Kidney (tissue), 14 donors: ENCODE measurements around the gene ADM2. TPM values are rescaled to one million over a fixed set of nuclear protein-coding genes. Genes with fewer than 3 reads are reported as not detected.
A peak's percentile ranks its signal among the peaks of the same experiment; 100 is the strongest.

ENCODE experiments used
- DNase-seq, 5 donors: peaks; one replicate each; pipeline ENCODE4 v3.0.0-alpha.2; 2013 to 2020
- FAIRE-seq: peaks from 2 replicates; lab custom pipeline; 2012; peaks lifted over from hg19 to GRCh38; lab: Jason Lieb, UNC
- H3K27ac ChIP-seq, 2 donors: one replicate each; pipeline ENCODE4 v1.7.0; 2013; ENCODE audit warnings: low read depth in 2 of 2, low read length in 2 of 2, inconsistent platforms in 1 of 2
- H3K27me3 ChIP-seq: one replicate; pipeline ENCODE4 v1.7.1; 2013; ENCODE audit warnings: low read length, inconsistent platforms; ENCODE audit not compliant: control insufficient read depth, insufficient read depth
- H3K36me3 ChIP-seq, 3 donors: one replicate each; pipeline versions ENCODE4 v1.7.0 to v1.7.1; 2013; ENCODE audit warnings: low read length in 3 of 3, control low read depth in 1 of 3, inconsistent platforms in 1 of 3; ENCODE audit not compliant: insufficient read depth in 3 of 3, control insufficient read depth in 2 of 3
- H3K4me1 ChIP-seq, 3 donors: one replicate each; pipeline versions ENCODE4 v1.7.0 to v1.7.1; 2013; ENCODE audit warnings: low read length in 3 of 3, inconsistent platforms in 1 of 3, low read depth in 1 of 3; ENCODE audit not compliant: control insufficient read depth in 2 of 3, insufficient read depth in 2 of 3
- H3K4me3 ChIP-seq, 3 donors: one replicate each; pipeline versions ENCODE4 v1.7.0 to v1.8.1; 2013; ENCODE audit warnings: low read length in 3 of 3, control low read depth in 1 of 3, inconsistent platforms in 1 of 3
- H3K9ac ChIP-seq, 3 donors: one replicate each; pipeline versions ENCODE4 v1.7.0 to v1.7.1; 2013; ENCODE audit warnings: low read length in 3 of 3, control low read depth in 1 of 3, inconsistent platforms in 1 of 3
- H3K9me3 ChIP-seq, 3 donors: one replicate each; pipeline versions ENCODE4 v1.7.0 to v1.7.1; 2013; ENCODE audit warnings: low read length in 3 of 3, control low read depth in 1 of 3, inconsistent platforms in 1 of 3; ENCODE audit not compliant: control insufficient read depth in 2 of 3, insufficient read depth in 1 of 3
- intact Hi-C: fragments of 100-400 bp; cut with DNase I; formaldehyde crosslinking; loops from one replicate; pipeline ENCODE4 v1.11.1; 2022
- polyA plus RNA-seq: library from polyadenylated mRNA; stranded (reverse); fragments of 350-450 nt; fragmentation: Illumina TruSeq; extraction: RNeasy Lipid Tissue Mini Kit (QIAGEN cat#74804); gene quantifications from one replicate; pipeline ENCODE4 v1.2.3, GENCODE V29; 2014; ENCODE audit warnings: low read depth, low replicate concordance; ENCODE audit not compliant: insufficient read depth
- total RNA-seq: library from RNA; stranded (reverse); fragmentation: NEBNext Ultra II Directional; extraction: Animal tissue kit (Norgen Biotek cat#: 25700); gene quantifications from one replicate; pipeline ENCODE4 v1.2.1, GENCODE V29; 2021
- TF ChIP-seq, protein P1 (sequence below): IDR thresholded peaks from 3 replicates; pipeline ENCODE4 v1.5.1; 2012; ENCODE audit warnings: mild to moderate bottlenecking, moderate library complexity, borderline replicate concordance; ENCODE audit not compliant: insufficient read depth; ENCODE audit errors: extremely low read depth
- donor health status: control.
- donor health status: control.
- donor health status: control.
- donor health status: control.
- donor health status: control.
- donor health status: DM: yes; HTN: yes; CAD: no.
- donor health status: Normal renal cell carcinoma (clear cell type).

ADM2 gene
- total and polyA plus RNA-seq, 2 donors from 2014 or later = 8.0 to 10.6 TPM

- FAIRE-seq = no peak
- TF ChIP-seq, protein P1, sequence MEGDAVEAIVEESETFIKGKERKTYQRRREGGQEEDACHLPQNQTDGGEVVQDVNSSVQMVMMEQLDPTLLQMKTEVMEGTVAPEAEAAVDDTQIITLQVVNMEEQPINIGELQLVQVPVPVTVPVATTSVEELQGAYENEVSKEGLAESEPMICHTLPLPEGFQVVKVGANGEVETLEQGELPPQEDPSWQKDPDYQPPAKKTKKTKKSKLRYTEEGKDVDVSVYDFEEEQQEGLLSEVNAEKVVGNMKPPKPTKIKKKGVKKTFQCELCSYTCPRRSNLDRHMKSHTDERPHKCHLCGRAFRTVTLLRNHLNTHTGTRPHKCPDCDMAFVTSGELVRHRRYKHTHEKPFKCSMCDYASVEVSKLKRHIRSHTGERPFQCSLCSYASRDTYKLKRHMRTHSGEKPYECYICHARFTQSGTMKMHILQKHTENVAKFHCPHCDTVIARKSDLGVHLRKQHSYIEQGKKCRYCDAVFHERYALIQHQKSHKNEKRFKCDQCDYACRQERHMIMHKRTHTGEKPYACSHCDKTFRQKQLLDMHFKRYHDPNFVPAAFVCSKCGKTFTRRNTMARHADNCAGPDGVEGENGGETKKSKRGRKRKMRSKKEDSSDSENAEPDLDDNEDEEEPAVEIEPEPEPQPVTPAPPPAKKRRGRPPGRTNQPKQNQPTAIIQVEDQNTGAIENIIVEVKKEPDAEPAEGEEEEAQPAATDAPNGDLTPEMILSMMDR = no peak
- intact Hi-C loops = no loop called here
Observed at GRCh38 chr22:50507421-50507990, 26.2 kb downstream of the ADM2 start, which contains the start of gene LMF2. Gene LMF2, minus strand, starts transcription at chr22:50507702. Its CDS starts 27 bp downstream, at chr22:50507675.

DNA sequence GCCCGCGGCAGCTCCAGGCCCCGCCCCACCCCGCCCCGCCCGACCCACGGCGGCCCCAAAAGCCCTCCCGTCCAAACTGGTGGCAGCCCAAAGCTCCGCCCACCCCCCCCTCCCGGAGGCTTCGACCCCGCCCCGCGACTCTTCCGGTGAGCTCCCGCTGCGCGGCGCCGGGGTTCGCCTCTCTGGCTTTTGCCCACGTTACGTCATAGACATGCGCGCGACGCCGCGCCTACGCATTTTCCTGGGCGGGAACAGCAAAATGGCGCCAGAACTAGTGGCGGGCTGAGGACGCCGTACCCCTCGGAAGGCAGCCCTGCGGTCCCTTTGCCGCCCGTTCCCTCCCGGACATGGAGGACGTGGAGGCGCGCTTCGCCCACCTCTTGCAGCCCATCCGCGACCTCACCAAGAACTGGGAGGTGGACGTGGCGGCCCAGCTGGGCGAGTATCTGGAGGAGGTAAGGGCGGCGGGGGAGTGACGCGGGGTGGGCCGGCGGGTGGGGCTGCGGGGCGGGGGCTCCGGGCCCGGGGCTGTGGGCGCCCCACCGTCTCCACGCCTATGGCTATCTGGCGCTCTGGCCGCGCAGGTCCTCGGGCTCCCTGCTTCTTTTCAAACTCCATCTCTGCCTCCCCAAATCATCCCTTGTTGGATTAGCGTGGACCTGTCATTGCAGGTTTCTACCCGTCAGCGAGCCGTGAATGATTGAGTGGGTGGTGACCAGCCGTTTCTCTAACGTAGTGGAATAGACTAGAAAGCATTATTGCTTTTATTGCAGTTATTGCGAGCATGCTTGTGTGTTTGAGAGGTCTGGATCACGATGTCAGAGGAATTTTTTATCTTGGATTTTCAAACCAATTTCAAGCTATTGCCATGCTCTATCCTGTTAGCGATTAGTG is 26.9 kb downstream of the ADM2 start, which contains the start of gene NCAPH2:
TSS of gene NCAPH2 (plus strand) at position 234 of the 894 bp plus-strand sequence. CDS start at position 348, 114 bp downstream.
- peaks cover 2 to 13% (median 13%) of the 10 kb centered on the region in 3 donors for H3K4me1 ChIP-seq
- H3K27me3 ChIP-seq = no peaks in the 10 kb centered on the region
- DNase-seq (peak; percentile 98 to 99 (median 99)), FAIRE-seq (no peak)
- intact Hi-C loops = no loop called here
- TF ChIP-seq, protein P1 = no peak
- peak within 1 kb of the TSS; percentile 73 to 83 (median 78) for H3K4me3 ChIP-seq
- peak within 1 kb of the TSS; percentile 88 to 91 for H3K27ac ChIP-seq
- peaks cover 0 to 10% (median 0%) of the 10 kb centered on the region in 3 donors for H3K36me3 ChIP-seq
- peak within 1 kb of the TSS; percentile 62 to 74 (median 66) for H3K9ac ChIP-seq
- no peaks in the 10 kb centered on the region for H3K9me3 ChIP-seq

More at GRCh38 chr22:50507421-50507990, 26.2 kb downstream of the ADM2 start, which contains the start of gene LMF2:
- Histone ChIP-seq H3K36me3 (peaks cover 0 to 10% (median 0%) of the 10 kb centered on the region in 3 donors), H3K27me3 (no peaks in the 10 kb centered on the region), H3K9me3 (no peaks in the 10 kb centered on the region), H3K9ac (peak within 1 kb of the TSS; percentile 62 to 74 (median 66)), H3K4me3 (peak within 1 kb of the TSS; percentile 73 to 83 (median 78)), H3K4me1 (peaks cover 2 to 13% (median 13%) of the 10 kb centered on the region in 3 donors), H3K27ac (peak within 1 kb of the TSS; percentile 88 to 91)
- peak in 1 of 5 donors; percentile 98 for DNase-seq

- peak overlapping the region in 1 of 2 donors; percentile 41 for H3K27ac ChIP-seq
- no peak for FAIRE-seq
- DNase-seq = no peak
- H3K9ac ChIP-seq = peak overlapping the region in 2 of 3 donors; percentile 20 to 67
- H3K36me3 ChIP-seq = peaks cover 0 to 10% (median 0%) of the 10 kb centered on the region in 3 donors
- intact Hi-C loops = no loop called here
- peak overlapping the region; percentile 50 to 66 (median 52) for H3K4me3 ChIP-seq
- no peaks in the 10 kb centered on the region for H3K27me3 ChIP-seq
- TF ChIP-seq, protein P1 = no peak
- peaks cover 2 to 13% (median 13%) of the 10 kb centered on the region in 3 donors for H3K4me1 ChIP-seq
- H3K9me3 ChIP-seq = no peaks in the 10 kb centered on the region
Observed at GRCh38 chr22:50508897-50509296, 27.6 kb downstream of the ADM2 start.
